ENCODE data around the gene EXOC6B. TPM values are rescaled to one million over a fixed set of nuclear protein-coding genes. Genes with fewer than 3 reads are reported as not detected.

Gene EXOC6B
- total and polyA plus RNA-seq, 9 of the 15 experiments (the other 6 are each of a cell fraction or from before 2014, with no cell fraction given) = 0.28 to 4.2 (median 2.0) TPM

GRCh38 chr2:72796766-72797165 is 29.1 kb downstream of the EXOC6B start:
- H3K27me3 ChIP-seq (ENCODE audit: control insufficient read depth in 2 of 2, insufficient read depth in 2 of 2, low read length in 2 of 2) = no peaks in the 10 kb centered on the region; a peak in 1 of 5 replicates
- BruUV-seq (replicated peaks) = no TSS peak
- no peaks in the 10 kb centered on the region for H3K36me3 ChIP-seq (ENCODE audit: control insufficient read depth, insufficient read depth, low read length)
- H3K4me2 ChIP-seq (ENCODE audit: insufficient read depth, low read length) = no peak overlapping the region
- ChIA-PET CTCF (ENCODE audit: low intra/inter-chr PET ratio) (no interaction called here), POLR2A (no interaction called here)
- no peak overlapping the region for H3K4me3 ChIP-seq
- H3K9me1 ChIP-seq (ENCODE audit: control insufficient read depth, insufficient read depth, low read length) = no peaks in the 10 kb centered on the region
- no peaks in the 10 kb centered on the region for H3K4me1 ChIP-seq (replicated peaks in 1 of 2; ENCODE audit: control insufficient read depth in 2 of 2, insufficient read depth in 2 of 2, low read length in 2 of 2)
- H3K79me2 ChIP-seq (ENCODE audit: control insufficient read depth, insufficient read depth, low read length) = no peaks in the 10 kb centered on the region
- no peaks in the 10 kb centered on the region for H3K9me3 ChIP-seq (replicated peaks; ENCODE audit: control insufficient read depth, insufficient read depth, low read depth, low read length)
- FAIRE-seq (no peak), ATAC-seq (no peak), DNase-seq (ENCODE audit: extremely low read depth in 1 of 4, low spot score in 3 of 4) (no peak)
- no peaks in the 10 kb centered on the region for H4K20me1 ChIP-seq (replicated peaks; ENCODE audit: control insufficient read depth, insufficient read depth, low read length)
- in situ Hi-C loops (cut with MboI) (no loop called here), intact Hi-C loops (cut with micrococcal nuclease) (no loop called here)
- no peak overlapping the region for H2AFZ ChIP-seq (ENCODE audit: low read depth, low read length)
- H3K27ac ChIP-seq (ENCODE audit: extremely low read depth, low read depth, low read length) = no peak overlapping the region
- no peak overlapping the region for H3K9ac ChIP-seq (ENCODE audit: insufficient read depth in 1 of 2, low read depth in 2 of 2, low read length in 2 of 2)
- TF ChIP-seq ATF7 (IDR thresholded peaks at IDR 0.05) (no peak), NFE2 (IDR thresholded peaks at IDR 0.05; ENCODE audit: low read depth) (no peak), RNF219 (CRISPR knock-in tag; IDR thresholded peaks at IDR 0.05) (no peak), ZBTB11 (CRISPR knock-in tag; IDR thresholded peaks at IDR 0.05) (no peak), MTF1 (CRISPR knock-in tag; IDR thresholded peaks at IDR 0.05; ENCODE audit: borderline replicate concordance) (no peak), HMG20A (CRISPR knock-in tag; conservative IDR thresholded peaks at IDR 0.05) (no peak)
- TF ChIP-seq, protein P1, sequence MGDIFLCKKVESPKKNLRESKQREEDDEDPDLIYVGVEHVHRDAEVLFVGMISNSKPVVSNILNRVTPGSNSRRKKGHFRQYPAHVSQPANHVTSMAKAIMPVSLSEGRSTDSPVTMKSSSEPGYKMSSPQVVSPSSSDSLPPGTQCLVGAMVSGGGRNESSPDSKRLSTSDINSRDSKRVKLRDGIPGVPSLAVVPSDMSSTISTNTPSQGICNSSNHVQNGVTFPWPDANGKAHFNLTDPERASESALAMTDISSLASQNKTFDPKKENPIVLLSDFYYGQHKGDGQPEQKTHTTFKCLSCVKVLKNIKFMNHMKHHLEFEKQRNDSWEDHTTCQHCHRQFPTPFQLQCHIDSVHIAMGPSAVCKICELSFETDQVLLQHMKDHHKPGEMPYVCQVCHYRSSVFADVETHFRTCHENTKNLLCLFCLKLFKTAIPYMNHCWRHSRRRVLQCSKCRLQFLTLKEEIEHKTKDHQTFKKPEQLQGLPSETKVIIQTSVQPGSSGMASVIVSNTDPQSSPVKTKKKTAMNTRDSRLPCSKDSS (IDR thresholded peaks at IDR 0.05; ENCODE audit: low read depth, partially characterized antibody) = no peak

Data from K562 (cell line).